Stimulated activated CD4-positive, alpha-beta T cell treated with anti-CD3 and anti-CD28 coated beads, Interleukin-15, amount 100 ng/mL, for 1 hour (primary cell): ENCODE measurements around the gene FRMD4A.
A peak's percentile ranks its signal among the peaks of the same experiment; 100 is the strongest.

Experiments
- DNase-seq, 2 donors: peaks; one replicate each; pipeline ENCODE4 v3.0.0-alpha.2; 2020; ENCODE audit warnings: low read depth in 1 of 2, low spot score in 1 of 2

The FRMD4A gene

GRCh38 chr10:14023673-14024328 lies 306.9 kb downstream of the FRMD4A start:
- DNase-seq = no peak

- no peak for DNase-seq
These were observed 307.6 kb downstream of the FRMD4A start for GRCh38 chr10:14022954-14023672.

- DNase-seq = no peak
These were observed 308.7 kb downstream of the FRMD4A start for GRCh38 chr10:14022052-14022451.

- no peak for DNase-seq
These were observed 310.6 kb downstream of the FRMD4A start for GRCh38 chr10:14020037-14020664.

GRCh38 chr10:14017467-14017866 lies 313.3 kb downstream of the FRMD4A start:
- DNase-seq = no peak

GRCh38 chr10:14016931-14017333 lies 313.8 kb downstream of the FRMD4A start:
- no peak for DNase-seq

GRCh38 chr10:14016011-14016536 lies 314.6 kb downstream of the FRMD4A start:
- DNase-seq = no peak

GRCh38 chr10:14014423-14014822 lies 316.3 kb downstream of the FRMD4A start:
- no peak for DNase-seq

- no peak for DNase-seq
These were observed 319.8 kb downstream of the FRMD4A start for GRCh38 chr10:14010769-14011574.

- DNase-seq = no peak
These were observed 320.6 kb downstream of the FRMD4A start for GRCh38 chr10:14010101-14010558.

- DNase-seq = peak; percentile 56 to 61
These were observed 321.2 kb downstream of the FRMD4A start for GRCh38 chr10:14009371-14010100.

- no peak for DNase-seq
These were observed 322.0 kb downstream of the FRMD4A start for GRCh38 chr10:14008740-14009080.

GRCh38 chr10:14004536-14004935 lies 326.2 kb downstream of the FRMD4A start:
- DNase-seq = no peak

GRCh38 chr10:14003517-14004184 lies 327.1 kb downstream of the FRMD4A start:
- no peak for DNase-seq

GRCh38 chr10:14001298-14002040 lies 329.3 kb downstream of the FRMD4A start:
- DNase-seq = no peak

GRCh38 chr10:13998163-13998835 lies 332.4 kb downstream of the FRMD4A start:
- no peak for DNase-seq

- no peak for DNase-seq
These were observed 333.1 kb downstream of the FRMD4A start for GRCh38 chr10:13997650-13998049.

- no peak for DNase-seq
These were observed 335.8 kb downstream of the FRMD4A start for GRCh38 chr10:13994932-13995331.

- no peak for DNase-seq
These were observed 337.0 kb downstream of the FRMD4A start for GRCh38 chr10:13993673-13994089.
